CD4-positive, alpha-beta T cell treated with Interferon alpha-2 for 1 hour (primary cell): Measurements from ENCODE around the gene FNDC3A.

Source experiments
- DNase-seq, 2 donors: peaks; one replicate each; pipeline ENCODE4 v3.0.0-alpha.2; 2020 to 2022

FNDC3A gene, protein sequence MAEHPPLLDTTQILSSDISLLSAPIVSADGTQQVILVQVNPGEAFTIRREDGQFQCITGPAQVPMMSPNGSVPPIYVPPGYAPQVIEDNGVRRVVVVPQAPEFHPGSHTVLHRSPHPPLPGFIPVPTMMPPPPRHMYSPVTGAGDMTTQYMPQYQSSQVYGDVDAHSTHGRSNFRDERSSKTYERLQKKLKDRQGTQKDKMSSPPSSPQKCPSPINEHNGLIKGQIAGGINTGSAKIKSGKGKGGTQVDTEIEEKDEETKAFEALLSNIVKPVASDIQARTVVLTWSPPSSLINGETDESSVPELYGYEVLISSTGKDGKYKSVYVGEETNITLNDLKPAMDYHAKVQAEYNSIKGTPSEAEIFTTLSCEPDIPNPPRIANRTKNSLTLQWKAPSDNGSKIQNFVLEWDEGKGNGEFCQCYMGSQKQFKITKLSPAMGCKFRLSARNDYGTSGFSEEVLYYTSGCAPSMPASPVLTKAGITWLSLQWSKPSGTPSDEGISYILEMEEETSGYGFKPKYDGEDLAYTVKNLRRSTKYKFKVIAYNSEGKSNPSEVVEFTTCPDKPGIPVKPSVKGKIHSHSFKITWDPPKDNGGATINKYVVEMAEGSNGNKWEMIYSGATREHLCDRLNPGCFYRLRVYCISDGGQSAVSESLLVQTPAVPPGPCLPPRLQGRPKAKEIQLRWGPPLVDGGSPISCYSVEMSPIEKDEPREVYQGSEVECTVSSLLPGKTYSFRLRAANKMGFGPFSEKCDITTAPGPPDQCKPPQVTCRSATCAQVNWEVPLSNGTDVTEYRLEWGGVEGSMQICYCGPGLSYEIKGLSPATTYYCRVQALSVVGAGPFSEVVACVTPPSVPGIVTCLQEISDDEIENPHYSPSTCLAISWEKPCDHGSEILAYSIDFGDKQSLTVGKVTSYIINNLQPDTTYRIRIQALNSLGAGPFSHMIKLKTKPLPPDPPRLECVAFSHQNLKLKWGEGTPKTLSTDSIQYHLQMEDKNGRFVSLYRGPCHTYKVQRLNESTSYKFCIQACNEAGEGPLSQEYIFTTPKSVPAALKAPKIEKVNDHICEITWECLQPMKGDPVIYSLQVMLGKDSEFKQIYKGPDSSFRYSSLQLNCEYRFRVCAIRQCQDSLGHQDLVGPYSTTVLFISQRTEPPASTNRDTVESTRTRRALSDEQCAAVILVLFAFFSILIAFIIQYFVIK

DNA sequence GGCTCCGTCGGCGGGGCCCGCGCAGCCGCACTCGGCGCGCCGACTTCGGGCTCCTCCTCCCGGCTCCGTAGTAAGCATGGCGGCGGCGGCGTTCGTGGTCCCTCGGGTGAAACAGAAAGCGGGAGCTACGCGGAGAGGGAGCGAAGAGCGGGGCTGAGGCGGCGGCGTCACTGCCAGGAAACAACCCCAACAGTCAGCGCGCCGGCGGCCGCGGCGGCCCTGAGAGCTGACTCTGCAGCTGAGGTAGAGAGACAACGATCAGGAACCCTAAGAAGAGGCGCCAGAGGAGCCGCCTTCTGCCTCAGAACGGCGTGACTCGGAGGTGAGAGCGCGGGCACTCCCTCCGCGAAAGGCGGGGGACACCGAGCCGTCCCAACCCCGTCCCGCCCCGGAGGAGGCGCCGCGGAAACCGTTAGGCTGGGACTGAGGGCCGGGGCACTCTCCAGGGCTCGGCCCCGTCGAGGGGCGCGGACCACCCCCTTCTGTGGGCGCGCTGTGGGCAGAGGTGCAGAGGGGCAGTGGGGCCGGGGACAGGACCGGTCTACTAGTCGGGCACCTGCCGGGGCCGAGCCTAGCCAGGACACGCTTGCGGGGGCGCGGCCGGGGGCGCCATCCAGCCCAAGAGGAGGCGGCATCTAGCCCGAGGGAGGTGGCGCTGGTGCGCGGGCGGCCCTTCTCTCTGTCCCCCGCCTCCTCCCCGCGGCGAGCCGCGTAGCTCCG, at the start of gene FNDC3A:
Gene FNDC3A, plus strand, starts transcription at position 57 of the 720 bp plus-strand sequence. CDS start 30,279 bp downstream, outside the sequence.
- peak; percentile 87 to 92 for DNase-seq

DNA sequence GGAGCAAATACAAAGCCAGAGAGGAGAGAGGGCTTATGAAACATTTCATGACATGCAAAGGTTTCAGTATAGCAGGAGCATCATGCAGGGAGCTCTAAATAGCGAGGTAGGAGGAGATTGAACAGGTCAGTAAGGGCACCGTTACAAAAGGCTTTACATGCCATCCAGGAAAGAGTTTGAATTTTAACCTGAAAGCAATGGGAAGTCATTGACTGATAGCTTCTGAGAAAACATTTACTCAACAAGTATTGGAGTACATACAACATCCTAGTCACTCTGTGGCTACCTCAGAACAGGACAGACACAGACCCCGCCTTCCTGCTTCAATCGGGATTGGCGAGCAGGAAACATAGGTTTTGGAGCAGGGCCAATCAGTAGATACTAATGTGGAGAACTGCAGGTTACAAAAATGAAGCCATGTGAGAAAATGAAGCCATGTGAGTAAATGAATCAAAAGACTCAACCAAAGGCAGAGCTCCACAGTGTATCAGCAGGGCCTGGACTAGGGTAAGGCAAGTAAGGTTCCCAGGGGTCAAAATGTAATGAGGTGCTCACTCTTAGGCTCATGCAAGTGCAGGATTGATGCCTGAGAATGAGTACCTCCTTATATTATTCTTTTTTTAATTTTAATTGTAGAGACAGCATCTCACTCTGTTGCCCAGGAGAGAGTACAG, 46.8 kb upstream of the FNDC3A start:
- no peak for DNase-seq

DNA sequence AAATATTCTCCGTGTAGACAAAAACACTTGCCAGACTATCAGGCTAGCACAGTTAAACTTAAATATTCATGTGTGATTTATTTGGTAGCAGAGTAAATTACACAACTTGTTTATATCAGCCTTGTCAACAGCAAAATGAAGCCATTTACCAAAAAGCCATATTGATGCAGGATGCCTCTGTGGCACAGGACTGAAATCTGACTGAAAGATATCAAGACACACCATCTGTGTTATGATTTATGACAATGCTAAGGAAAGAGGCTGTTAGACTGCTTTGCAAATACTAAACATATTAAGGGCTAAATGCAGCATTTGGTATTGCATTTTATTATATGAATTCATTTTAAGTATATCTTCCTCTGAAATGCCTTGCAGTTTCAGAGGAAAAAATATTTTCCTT, 44.8 kb upstream of the FNDC3A start:
- no peak for DNase-seq

DNA sequence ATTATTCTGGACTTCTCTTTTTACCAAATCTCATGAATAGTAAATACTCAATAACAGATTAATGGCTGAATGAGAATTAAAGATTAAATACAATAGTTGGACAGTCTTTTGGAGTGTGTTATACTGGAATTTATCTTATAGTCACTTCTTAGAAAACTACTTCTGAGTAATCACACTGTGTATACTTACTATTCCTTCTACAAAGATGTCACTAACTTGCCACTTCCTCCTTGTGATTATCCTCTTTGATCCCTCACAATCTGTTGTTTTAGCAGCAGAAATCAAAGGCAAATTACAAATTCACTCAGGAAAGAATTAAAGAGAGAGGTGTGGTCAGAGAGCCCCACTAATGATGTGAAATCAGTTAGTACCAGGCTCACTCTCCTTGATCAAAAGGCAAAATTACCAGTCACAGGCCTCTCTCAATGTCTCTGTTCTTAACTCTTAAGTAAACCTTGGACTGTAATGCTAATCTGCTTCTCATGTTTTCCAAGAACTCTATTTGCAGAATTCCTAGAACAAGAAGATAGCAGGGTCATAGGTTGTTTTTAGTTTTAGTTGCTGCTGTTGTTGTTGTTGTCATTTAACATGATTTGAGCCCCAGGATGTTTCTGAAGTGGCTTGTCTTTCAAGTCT, 37.3 kb upstream of the FNDC3A start:
- DNase-seq = no peak

DNA sequence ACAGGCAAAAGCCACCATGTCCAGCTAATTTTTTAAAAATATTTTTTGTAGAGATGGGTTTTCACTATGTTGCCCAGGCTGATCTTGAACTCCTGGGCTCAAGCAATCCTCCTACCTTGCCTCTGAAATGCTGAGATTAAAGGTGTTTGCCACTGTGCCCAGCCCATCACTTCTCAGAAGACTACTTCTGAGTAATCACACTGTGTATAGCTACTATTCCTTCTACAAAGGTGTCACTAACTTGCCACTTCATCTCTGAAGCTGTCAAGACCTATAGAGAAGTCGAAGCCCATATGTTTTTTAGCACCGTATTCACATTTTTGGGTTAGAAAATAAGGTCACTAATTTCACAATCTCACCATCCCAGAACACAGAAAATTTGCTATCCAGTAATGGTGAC, 36.0 kb upstream of the FNDC3A start:
- DNase-seq = no peak

DNA sequence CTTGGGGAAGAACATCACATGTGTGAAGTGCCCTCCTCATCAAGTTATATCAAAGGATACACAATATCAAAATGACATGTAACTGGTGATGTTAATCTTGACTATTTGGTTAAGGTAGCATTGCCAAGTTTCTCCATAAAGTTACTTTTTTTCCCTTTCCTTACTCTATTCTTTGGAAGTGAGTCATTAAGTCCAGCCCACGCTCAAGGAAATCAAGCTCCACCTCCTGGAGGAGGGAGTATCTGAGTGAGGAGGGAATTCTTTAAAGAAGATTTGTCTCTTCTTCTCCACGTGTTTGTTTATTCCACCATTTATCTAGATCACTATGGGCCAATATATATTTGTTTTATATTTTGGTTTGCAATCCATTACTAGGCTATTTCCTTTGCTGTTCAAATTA, 33.6 kb upstream of the FNDC3A start:
- no peak for DNase-seq

DNA sequence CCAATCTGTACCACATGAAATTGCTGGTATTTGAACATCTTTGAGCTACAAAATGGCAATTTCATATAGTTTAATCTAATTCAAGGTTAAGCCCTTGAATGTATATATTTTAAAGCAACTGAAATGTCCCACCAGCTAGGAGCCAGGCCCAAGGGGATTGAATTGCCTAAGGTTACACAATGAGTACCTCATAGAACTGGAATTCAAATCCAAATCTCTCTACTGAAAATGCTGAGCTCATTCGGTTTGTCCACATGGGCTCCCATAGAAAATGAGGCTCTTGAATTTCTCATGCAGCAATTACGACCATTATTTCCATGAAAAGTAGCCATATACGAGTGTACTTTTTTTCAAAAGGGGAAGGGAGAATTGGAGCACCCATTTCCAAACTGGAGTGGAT, 31.5 kb upstream of the FNDC3A start:
- no peak for DNase-seq

DNA sequence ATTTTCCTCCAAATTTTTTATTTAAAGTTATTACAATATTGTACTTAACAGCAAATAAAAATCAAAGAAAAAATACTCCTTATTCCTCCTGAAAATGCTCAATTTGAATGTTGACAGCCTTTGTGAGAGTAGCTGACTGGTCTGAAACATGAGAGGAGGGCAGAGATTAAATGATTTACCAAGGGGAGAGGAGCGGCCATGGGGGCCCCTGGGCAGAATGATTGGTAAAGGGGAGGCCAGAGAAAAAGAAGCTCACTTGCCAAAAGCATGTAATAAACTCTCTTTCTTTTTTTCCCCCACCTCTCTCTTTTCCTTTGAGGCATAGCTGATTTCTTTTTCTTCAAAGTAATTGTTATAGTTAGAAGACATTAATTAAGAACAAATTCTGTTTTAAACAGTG, 30.1 kb upstream of the FNDC3A start:
- DNase-seq = no peak

DNA sequence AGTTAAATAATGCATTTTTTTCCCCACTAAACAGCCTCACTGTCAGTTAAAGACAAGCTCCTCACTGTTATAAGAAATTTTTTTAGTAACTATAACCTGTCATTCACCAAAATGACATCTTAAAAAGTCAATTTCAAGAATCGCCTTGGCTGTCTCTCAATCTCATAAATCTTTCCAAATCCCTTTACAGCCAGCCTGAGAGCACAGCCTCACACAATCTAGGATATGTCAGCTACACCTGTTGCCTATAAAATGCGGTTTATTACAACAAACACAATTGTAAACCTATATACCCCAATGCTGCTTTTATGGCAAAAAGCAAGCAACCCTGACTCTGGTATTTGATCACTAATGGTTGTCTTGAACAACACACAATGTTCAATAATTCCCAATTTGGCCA, 29.5 kb upstream of the FNDC3A start:
- no peak for DNase-seq

DNA sequence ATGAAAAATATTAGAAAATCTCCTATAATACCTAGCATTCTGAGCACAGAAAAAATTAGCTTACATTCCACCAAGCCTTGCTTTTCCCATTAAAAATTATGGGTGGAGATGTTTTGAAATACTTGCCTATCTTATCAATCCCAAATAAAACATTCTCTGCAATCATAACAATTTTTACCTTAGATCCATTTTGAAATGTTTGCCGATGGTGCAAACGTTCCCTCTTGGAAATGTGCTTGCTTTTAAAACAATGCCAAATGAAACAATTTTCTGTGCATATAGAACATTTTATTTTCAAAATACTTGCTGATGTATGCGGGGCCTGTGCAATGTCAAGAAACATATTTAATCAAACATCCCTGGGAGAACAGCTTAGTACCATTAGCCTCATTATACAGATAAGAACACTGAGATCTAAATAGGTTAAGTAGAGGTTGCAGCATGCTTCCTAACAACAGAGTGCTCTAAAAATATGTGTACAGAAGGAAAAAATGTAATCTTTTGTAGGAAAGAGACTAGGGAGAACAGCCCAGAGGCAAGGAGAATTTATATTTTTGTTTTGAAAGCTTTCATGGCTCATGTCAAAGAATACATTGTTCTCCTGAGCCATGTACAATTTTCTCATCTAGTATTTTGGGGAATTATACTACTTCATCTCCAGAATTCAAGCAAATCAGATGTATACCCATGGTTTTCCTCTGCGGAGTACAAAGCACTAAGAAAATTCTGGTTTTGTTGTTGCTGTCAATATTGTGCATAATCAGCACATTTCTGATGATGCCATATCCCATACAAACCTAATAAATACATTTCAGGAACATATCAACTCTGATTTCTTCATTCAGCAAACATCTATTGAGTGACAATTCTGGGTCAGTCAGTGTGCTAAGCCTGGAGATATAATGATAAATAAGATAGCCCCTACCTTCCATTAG, 25.9 kb upstream of the FNDC3A start:
- no peak for DNase-seq

DNA sequence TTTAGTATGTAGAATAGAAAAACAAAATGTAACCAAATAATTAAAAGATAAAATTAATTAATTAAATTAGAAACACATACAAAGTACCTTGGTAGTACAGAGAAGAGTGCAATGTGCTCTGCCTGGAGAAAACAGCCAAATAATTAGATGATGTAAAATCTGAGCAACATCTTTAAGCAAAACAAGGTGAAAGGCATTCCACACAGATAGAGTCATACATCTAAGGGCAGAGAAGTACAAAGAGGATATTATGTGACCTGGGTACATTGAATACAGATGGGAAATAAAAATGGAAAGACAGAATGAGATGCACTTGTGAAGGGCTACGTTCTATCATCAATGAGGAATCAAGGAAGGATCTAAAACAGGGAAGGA, 25.2 kb upstream of the FNDC3A start:
- no peak for DNase-seq

DNA sequence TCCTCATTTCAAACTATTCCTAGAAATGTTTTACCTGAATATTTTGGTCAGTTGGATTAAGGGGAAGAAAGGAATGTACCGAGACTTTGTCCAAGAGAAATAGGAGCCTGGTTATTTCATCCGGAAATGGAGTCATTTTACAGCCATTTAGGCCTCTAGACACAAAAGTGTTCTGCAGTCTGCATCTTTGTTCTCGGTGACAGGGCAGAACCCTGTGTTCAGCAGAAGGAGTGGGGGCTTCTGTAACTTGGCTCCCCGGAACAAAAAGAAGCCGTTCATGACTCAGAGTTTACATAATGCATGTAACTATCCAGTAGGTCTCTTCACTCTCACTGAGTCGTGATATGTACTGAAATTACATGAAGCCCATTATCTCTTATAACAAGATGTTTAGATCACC, 21.6 kb upstream of the FNDC3A start:
- no peak for DNase-seq

DNA sequence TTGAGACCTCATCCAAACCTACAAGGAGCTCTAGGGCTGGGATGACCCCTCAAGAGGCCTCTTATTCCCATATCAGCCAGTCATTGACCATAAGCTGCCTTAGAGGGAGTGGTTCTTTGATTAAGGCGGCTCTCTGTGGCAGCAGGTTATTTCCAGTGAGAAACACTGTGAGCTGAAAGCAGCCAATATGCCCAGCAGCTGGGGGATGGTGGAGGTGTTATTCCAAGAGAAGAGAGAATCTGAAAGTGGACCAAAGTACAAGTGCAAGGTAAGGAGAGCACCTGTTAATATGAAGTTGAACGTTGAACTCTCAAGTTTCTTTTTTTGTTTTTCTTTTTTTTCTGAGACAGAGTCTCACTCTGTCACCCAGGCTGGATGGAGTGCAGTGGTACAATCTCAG, 20.2 kb upstream of the FNDC3A start:
- DNase-seq = no peak

DNA sequence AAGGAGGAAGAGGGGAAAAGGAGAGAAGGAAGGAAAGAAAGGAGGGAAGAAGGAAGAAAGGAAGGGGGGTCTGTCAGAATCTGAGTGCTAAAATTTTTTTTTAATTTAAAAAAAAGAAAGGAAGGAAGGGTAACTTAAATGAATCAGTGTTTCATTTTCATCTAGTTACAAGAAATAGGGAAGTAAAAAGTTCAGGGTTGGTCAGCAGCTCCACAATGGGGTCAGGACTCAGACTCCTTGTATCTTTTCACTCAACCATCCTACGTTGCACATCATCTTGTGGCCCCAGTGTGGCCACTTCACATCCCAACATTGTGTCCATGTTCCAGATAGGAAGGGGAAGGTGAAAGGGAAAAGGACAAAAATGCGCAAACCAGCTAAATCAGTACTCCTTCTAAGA, 14.3 kb upstream of the FNDC3A start:
- no peak for DNase-seq

DNA sequence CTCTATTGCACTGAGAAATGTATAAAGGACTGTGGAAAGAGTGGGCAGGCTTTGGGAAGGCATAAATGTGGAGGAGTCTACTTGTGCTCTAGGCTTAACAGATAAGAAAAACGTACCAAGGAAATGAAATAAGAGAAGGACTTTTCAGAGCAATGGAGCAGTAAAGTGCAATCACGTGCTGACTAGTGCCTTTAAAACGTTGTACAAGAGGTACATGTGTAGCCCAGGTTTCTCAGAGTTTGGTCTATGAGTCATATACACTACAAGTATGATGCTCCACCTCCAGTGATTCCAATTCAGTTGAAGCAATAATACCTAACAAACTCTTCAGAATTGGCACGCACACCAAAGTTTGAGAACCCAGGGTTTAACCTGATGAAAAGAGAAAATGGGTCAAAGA, 13.4 kb upstream of the FNDC3A start:
- no peak for DNase-seq

DNA sequence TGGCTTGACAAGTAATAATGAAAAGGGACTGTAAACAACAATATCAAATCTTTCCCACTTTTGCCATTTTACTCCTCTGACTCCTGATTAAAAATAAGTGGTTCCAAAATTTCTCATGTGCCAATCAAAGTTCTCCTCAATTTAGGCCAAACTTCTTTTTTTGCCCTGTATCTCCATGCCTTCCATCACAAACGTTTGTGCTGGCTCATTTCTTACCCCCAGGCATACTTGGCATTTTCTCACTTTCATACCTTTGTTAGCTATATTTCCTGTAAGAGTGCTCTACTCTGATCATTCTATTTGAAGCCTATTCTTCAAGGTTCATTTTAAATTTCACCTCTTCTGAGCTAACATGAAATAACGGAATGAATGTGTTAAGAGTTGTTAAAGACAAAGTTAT, 10.0 kb upstream of the FNDC3A start:
- no peak for DNase-seq

DNA sequence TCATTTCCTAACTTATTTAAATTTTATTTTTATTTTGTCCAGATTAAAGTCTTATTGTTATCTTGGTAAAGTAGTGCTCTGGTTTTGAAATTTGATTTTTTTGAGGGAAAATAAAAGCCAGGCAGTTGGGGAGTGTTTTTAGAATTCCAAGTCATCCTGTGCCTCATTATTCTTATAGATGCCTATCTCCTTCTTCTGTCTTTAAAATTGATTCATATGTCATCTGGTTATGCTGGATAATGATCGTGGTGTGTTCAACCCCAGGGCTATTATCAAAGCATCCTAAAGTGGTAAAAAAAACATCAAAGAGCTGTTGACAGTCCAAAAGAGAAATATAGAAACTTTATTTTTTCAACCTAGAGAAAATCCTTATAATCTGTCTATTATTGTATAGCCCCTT, 6.0 kb upstream of the FNDC3A start:
- no peak for DNase-seq

DNA sequence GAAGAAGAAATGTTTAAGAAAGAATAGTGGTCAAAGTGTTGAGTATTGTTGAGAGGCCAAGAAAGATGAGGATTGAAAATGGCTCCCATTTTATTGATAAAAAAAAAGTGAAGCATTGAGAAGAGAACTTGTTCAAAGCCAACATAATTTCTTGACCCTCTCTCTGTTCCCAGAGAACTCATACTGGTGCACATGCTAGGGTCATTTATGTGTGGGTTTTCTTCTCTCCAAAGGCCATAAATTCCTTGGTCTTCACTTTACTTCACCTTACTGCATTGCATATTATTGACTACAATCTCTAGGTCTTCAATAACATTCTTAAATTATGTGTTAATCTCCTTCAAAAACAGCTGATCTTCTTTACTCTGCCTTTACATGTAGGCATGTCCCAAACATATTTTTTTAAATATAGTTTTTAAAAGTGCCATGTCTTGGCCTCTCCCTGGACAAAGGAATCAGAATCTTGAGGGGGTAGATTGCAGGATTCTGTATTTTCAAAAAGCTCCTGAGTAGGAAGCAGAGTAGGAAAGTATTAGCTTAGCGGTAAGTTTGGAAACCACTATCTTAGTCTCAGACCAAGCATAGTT, 1.8 kb upstream of the FNDC3A start:
- DNase-seq = no peak

DNA sequence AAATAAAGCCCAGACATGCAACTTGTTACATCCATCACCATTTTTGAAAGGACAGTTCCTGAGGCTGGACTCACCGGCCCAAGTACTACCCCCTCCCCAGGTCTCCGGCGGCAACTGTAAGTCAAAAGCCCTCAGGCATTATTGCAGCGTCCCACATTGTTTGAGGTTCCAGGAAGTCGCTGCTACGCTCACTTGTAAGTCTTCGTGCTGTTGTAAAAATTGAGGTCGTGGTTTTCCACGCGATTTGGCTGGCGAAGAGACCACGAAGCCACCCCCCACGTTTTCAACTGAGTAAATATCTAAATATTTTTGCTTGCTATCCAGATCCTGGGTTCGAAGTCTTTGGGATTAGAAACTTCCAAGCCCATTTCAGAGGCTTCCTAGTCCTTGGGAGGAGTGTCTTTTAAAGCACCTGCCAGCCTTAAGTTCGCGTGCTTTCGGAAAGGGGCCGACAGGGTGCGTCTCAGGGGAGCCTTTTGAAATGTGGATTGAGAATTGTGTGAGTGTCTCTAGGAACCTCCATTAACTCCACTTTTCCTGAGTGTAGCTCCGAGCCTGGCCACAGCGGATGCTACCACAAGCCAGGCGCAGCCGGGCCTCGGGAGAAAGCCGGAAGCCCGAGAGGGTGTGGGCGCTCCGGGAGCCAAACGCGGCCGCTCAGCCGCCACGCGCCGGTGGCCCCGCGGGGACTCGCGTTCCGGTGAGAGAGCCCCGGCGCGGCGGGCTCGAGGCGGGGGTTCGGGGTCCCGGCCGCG, 434 bp upstream of the FNDC3A start:
- DNase-seq = peak; percentile 55 to 69
